ENCODE measurements around the gene CCDC117. TPM values are rescaled to one million over a fixed set of nuclear protein-coding genes. Genes with fewer than 3 reads are reported as not detected.

Gene CCDC117
- total RNA-seq, 4 donors from 2014 or later: 16.8 to 25.6 (median 20.6) TPM

GRCh38 chr22:28783786-28784671 is 11.5 kb downstream of the CCDC117 start:
- DNase-seq: no peak

GRCh38 chr22:28788601-28789000 is 16.1 kb downstream of the CCDC117 start:
- H3K9me3 ChIP-seq: no peaks in the 10 kb centered on the region

More at GRCh38 chr22:28783786-28784671, 11.5 kb downstream of the CCDC117 start:
- 17 to 38% methylated on average over 3 to 4 of the region's 4 CpGs for WGBS, 2 donors (ENCODE audit: low coverage in 1 of 2)
- in situ Hi-C loops (cut with MboI; ENCODE audit: low pct_ligation_motif_present in 1 of 4, low pct_unique_long_range_greater_than_20kb in 1 of 4, low sequenced_read_pairs in 3 of 4) (no loop called here), intact Hi-C loops (cut with DNase I; ENCODE audit: low total_unique reads) (no loop called here)
- no peak overlapping the region for H3K4me3 ChIP-seq
- no peaks in the 10 kb centered on the region for H3K27me3 ChIP-seq
- H3K36me3 ChIP-seq: peaks cover 0 to 47% (median 18%) of the 10 kb centered on the region in 4 donors
- TF ChIP-seq CTCF (IDR thresholded peaks at IDR 0.05) (no peak), POLR2AphosphoS5 (IDR thresholded peaks at IDR 0.05) (peak in 2 of 3 donors; percentile 26 to 50)
- peaks cover 22 to 56% (median 42%) of the 10 kb centered on the region in 4 donors for H3K4me1 ChIP-seq
- peak overlapping the region; percentile 76 to 84 (median 82) for H3K27ac ChIP-seq
- H3K9me3 ChIP-seq: no peaks in the 10 kb centered on the region

GRCh38 chr22:28791124-28791523 is 18.6 kb downstream of the CCDC117 start:
- Histone ChIP-seq H3K9me3 (no peaks in the 10 kb centered on the region), H3K27me3 (no peaks in the 10 kb centered on the region), H3K4me1 (peaks cover 4 to 42% (median 9%) of the 10 kb centered on the region in 4 donors), H3K27ac (peak overlapping the region; percentile 30 to 67 (median 56)), H3K4me3 (no peak overlapping the region), H3K36me3 (peaks cover 0 to 29% (median 14%) of the 10 kb centered on the region in 4 donors)
- in situ Hi-C loops (cut with MboI; ENCODE audit: low pct_ligation_motif_present in 1 of 4, low pct_unique_long_range_greater_than_20kb in 1 of 4, low sequenced_read_pairs in 3 of 4) (no loop called here), intact Hi-C loops (cut with DNase I; ENCODE audit: low total_unique reads) (no loop called here)
- TF ChIP-seq POLR2A (IDR thresholded peaks at IDR 0.05): no peak
- no peak for TF ChIP-seq POLR2AphosphoS5 (IDR thresholded peaks at IDR 0.05)
- no peak for TF ChIP-seq CTCF (IDR thresholded peaks at IDR 0.05)
- no peak for TF ChIP-seq EP300 (IDR thresholded peaks at IDR 0.05; ENCODE audit: low read depth)
- 89% methylated on average over 5 of the region's 5 CpGs; no CpG with 5 or more reads in 1 of the 2 donors for WGBS, 2 donors (ENCODE audit: low coverage in 1 of 2)
- DNase-seq: no peak

More at GRCh38 chr22:28788601-28789000, 16.1 kb downstream of the CCDC117 start:
- 55 to 74% methylated on average over 2 to 3 of the region's 3 CpGs for WGBS, 2 donors (ENCODE audit: low coverage in 1 of 2)
- no peak for DNase-seq
- peaks cover 0 to 27% (median 10%) of the 10 kb centered on the region in 4 donors for H3K36me3 ChIP-seq
- no peak overlapping the region for H3K4me3 ChIP-seq
- TF ChIP-seq POLR2AphosphoS5 (IDR thresholded peaks at IDR 0.05) (no peak), EP300 (IDR thresholded peaks at IDR 0.05; ENCODE audit: low read depth) (no peak), POLR2A (IDR thresholded peaks at IDR 0.05) (no peak), CTCF (IDR thresholded peaks at IDR 0.05) (no peak)
- intact Hi-C loops (cut with DNase I; ENCODE audit: low total_unique reads) (no loop called here), in situ Hi-C loops (cut with MboI; ENCODE audit: low pct_ligation_motif_present in 1 of 4, low pct_unique_long_range_greater_than_20kb in 1 of 4, low sequenced_read_pairs in 3 of 4) (no loop called here)
- no peaks in the 10 kb centered on the region for H3K27me3 ChIP-seq
- H3K27ac ChIP-seq: peak overlapping the region in 1 of 4 donors; percentile 35
- peaks cover 12 to 46% (median 22%) of the 10 kb centered on the region in 4 donors for H3K4me1 ChIP-seq

- no peak for TF ChIP-seq POLR2A (IDR thresholded peaks at IDR 0.05)
- TF ChIP-seq CTCF (IDR thresholded peaks at IDR 0.05): no peak
- no peak for TF ChIP-seq POLR2AphosphoS5 (IDR thresholded peaks at IDR 0.05)
- TF ChIP-seq EP300 (IDR thresholded peaks at IDR 0.05; ENCODE audit: low read depth): no peak
- DNase-seq: no peak
- intact Hi-C loops (cut with DNase I; ENCODE audit: low total_unique reads) (no loop called here), in situ Hi-C loops (cut with MboI; ENCODE audit: low pct_ligation_motif_present in 1 of 4, low pct_unique_long_range_greater_than_20kb in 1 of 4, low sequenced_read_pairs in 3 of 4) (no loop called here)
- Histone ChIP-seq H3K4me1 (peaks cover under 1 to 49% (median 10%) of the 10 kb centered on the region in 4 donors), H3K9me3 (no peaks in the 10 kb centered on the region), H3K27ac (peak overlapping the region; percentile 44 to 67 (median 56)), H3K36me3 (peaks cover 0 to 37% (median 14%) of the 10 kb centered on the region in 4 donors), H3K4me3 (no peak overlapping the region), H3K27me3 (no peaks in the 10 kb centered on the region)
- WGBS, 2 donors (ENCODE audit: low coverage in 1 of 2): 53 to 64% methylated on average over 2 to 3 of the region's 3 CpGs
These were observed 19.5 kb downstream of the CCDC117 start for GRCh38 chr22:28791841-28792490.
